ENCODE data around the gene KRTAP9-3.
"Not testable (repeated sequence)": the region's sequence is repeated elsewhere in the genome, so short reads cannot be mapped to it uniquely, and the experiment has no call there.

KRTAP9-3 gene, protein sequence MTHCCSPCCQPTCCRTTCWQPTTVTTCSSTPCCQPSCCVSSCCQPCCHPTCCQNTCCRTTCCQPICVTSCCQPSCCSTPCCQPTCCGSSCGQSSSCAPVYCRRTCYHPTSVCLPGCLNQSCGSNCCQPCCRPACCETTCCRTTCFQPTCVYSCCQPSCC

DNA sequence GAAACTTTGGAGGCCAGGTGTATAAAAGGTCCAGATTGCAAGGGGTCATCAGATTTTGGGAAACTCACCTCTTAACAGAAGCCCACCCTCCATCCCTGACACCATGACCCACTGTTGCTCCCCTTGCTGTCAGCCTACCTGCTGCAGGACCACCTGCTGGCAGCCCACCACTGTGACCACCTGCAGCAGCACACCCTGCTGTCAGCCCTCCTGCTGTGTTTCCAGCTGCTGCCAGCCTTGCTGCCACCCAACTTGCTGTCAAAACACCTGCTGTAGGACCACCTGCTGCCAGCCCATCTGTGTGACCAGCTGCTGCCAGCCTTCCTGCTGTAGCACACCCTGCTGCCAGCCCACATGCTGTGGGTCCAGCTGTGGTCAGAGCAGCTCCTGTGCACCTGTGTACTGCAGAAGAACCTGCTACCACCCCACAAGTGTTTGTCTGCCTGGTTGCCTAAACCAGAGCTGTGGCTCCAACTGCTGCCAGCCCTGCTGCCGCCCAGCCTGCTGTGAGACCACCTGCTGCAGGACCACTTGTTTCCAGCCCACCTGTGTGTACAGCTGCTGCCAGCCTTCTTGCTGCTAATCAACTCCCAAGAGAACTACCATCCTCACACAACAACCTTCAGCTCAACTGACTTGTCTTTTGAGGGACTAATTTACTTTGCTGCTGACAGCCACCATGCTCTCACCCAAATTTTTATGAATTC lies at the start of gene KRTAP9-3:
Gene KRTAP9-3 (plus strand): TSS at position 51 of the 707 bp plus-strand sequence. CDS start 53 bp downstream, at position 104.
- not testable (repeated sequence) for DNase-seq

GRCh38 chr17:41184480-41184961 lies 47.7 kb upstream of the KRTAP9-3 start, which contains the start of gene KRTAP4-1:
TSS of gene KRTAP4-1 (minus strand) at chr17:41184911. CDS start at chr17:41184854, 57 bp downstream.
- DNase-seq: no peak

GRCh38 chr17:41185001-41185400 lies 47.2 kb upstream of the KRTAP9-3 start:
- DNase-seq: no peak

DNA sequence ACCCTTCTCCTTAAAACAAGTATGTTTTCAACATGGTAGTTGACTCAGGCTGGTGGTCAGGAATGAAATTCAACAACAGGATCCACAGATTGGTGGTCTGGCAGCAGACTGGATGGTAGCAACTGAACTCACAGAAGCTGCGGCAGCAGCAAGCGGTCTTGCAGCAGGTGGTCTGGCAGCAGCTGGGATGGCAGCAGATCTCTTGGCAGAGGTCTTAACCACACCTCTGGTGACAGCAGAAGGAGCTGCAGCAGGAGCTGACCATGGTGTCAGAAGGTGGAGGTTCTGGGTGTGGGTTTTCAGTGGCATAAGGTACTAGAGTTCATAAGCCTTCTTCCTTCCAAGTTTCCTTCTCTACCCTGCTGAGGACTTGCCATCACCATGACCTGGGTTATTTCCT lies 45.4 kb upstream of the KRTAP9-3 start:
- DNase-seq: no peak

DNA sequence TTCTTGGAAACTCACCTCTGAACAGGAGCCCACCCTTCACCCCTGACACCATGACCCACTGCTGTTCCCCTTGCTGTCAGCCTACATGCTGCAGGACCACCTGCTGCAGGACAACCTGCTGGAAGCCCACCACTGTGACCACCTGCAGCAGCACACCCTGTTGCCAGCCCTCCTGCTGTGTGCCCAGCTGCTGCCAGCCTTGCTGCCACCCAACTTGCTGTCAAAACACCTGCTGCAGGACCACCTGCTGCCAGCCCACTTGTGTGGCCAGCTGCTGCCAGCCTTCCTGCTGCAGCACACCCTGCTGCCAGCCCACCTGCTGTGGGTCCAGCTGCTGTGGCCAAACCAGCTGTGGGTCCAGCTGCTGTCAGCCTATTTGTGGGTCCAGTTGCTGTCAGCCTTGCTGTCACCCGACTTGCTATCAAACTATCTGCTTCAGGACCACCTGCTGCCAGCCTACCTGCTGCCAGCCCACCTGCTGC lies 42.4 kb upstream of the KRTAP9-3 start, which contains the start of gene KRTAP9-1:
Gene KRTAP9-1 (plus strand): TSS at position 51 of the 482 bp plus-strand sequence. CDS start 0 bp downstream, at position 51.
- DNase-seq: not testable (repeated sequence)

DNA sequence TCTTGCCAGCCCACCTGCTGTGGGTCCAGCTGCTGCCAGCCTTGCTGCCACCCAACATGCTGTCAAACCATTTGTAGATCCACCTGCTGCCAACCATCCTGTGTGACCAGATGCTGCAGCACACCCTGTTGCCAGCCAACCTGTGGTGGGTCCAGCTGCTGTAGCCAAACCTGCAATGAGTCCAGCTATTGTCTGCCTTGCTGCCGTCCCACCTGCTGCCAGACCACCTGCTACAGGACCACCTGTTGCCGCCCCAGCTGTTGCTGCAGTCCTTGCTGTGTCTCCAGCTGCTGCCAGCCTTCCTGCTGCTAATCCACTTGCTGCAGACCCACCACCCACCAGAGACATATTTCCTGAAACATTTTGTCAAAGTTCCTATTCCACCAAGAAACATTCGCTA lies 41.9 kb upstream of the KRTAP9-3 start:
- DNase-seq: no peak

DNA sequence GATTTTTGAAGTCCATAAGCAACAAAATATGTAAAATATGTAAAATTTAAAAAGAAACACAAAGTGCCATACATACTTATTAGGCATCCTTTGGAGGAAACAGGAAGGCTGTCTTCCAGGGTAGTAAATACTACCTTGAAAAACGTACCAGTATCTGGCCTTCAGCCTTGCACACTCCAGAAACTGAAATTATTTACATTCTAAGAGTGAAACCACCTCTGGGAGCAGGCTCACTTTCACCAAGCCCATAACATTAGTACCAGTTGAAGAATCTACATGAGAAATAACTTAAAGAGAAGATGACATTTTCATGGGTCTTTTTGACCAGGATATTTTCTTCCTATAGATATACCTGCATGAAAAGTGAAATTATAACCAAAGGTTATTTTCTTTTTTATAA lies 36.2 kb upstream of the KRTAP9-3 start:
- DNase-seq: no peak

DNA sequence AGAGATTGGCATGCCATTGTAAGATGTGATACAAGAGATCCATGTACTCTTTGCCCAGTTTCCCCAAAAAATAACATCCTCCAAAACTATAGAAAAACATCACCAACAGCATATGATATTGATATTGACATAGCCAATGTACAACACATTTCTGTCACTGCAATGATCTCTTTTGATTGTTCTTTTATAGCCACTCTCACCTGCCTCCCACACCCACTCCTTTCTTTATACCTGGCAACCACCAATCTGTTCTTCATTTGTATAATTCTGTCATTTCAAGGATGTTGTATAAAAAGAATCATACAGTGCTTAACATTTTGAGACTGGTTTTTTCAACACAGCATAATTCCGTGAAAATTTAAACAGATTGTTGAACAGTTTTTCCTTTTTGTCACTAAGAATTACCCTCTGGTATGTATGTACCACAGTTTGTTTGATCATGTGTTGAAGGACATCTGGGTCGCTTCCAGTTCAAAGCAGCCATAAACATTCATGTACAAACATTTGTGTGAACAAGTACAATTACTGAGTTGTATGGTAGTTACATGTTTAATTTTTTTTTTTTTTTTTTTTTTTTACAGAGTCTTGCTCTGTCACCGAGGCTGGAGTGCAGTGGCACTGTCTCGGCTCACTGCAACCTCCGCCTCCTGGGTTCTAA lies 32.7 kb upstream of the KRTAP9-3 start:
- DNase-seq: no peak

GRCh38 chr17:41211845-41212466 lies 20.3 kb upstream of the KRTAP9-3 start:
- no peak for DNase-seq

DNA sequence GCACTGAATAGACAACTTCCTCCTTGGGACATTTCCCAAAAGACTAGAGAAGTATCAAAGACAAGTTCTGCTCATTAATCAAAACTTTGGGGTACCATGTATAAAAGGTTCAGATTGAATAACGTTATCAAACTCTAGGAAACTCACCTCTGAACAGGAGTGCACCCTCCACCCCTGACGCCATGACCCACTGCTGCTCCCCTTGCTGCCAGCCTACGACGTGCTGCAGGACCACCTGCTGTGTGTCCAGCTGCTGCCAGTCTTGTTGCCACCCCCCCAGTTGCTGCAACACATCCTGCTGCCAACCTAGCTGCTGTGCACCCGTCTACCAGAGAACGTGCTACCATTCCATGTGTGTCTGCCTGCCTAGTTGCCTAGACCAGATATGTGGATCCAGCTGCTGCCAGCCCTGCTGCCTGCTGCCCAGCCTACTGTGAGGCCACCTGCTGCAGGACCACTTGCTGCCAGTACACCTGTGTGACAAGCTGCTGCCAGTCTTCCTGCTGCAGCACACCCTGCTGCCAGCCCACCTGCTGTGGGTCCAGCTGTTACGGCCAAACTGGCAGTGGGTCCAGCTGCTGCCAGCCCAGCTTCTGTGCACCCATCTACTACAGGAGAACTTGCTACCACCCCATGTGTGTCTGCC lies 19.6 kb upstream of the KRTAP9-3 start:
- DNase-seq: no peak

DNA sequence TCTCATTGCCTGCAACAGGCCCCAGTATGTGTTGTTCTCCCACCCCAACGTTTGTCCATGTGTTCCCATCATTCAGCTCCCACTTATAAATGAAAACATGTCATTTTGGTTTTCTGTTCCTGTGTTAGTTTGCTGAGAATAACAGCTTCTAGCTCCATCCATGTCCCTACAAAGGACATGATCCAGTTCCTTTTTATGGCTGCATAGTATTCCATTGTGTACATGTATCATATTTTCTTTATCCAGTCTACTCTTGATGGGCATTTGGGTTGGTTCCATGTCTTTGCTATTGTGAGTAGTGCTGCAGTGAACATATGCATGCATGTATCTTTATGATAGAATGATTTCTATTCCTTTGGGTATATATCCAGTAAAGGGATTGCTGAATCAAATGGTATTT lies 16.6 kb upstream of the KRTAP9-3 start:
- DNase-seq: no peak

- DNase-seq: no peak
These were observed 8.4 kb upstream of the KRTAP9-3 start for GRCh38 chr17:41223821-41224220.

GRCh38 chr17:41226051-41226450 lies 6.2 kb upstream of the KRTAP9-3 start:
- no peak for DNase-seq

DNA sequence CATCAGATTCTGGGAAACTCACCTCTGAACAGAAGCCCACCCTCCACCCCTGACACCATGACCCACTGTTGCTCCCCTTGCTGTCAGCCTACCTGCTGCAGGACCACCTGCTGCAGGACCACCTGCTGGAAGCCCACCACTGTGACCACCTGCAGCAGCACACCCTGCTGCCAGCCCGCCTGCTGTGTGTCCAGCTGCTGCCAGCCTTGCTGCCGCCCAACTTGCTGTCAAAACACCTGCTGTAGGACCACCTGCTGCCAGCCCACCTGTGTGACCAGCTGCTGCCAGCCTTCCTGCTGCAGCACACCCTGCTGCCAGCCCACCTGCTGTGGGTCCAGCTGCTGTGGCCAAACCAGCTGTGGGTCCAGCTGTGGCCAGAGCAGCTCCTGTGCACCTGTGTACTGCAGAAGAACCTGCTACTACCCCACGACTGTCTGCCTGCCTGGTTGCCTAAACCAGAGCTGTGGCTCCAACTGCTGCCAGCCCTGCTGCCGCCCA lies 5.6 kb upstream of the KRTAP9-3 start, which contains the start of gene KRTAP9-2:
Gene KRTAP9-2 (plus strand): TSS at position 51 of the 498 bp plus-strand sequence. CDS start 7 bp downstream, at position 58.
- not testable (repeated sequence) for DNase-seq

DNA sequence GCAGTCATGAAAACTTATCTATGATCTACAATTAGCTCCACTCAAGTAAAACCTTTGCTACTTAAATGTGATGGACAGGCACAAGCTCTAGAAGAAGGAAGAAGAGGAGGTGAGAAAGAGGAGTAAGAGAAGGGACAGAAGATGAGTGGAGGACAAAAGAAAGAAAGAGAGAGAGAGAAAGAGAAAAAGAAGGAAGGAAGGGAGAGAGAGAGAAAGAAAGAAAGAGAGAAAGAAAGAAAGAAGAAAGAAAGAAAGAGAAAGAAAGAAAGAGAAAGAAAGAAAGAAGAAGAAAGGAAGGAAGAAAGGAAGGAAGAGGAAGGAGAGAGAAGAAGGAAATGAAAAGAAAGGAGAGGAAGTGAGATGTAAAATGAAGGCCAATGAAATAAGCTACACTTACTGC lies 2.2 kb upstream of the KRTAP9-3 start:
- no peak for DNase-seq

GRCh38 chr17:41231731-41232130 lies 518 bp upstream of the KRTAP9-3 start:
- no peak for DNase-seq

DNA sequence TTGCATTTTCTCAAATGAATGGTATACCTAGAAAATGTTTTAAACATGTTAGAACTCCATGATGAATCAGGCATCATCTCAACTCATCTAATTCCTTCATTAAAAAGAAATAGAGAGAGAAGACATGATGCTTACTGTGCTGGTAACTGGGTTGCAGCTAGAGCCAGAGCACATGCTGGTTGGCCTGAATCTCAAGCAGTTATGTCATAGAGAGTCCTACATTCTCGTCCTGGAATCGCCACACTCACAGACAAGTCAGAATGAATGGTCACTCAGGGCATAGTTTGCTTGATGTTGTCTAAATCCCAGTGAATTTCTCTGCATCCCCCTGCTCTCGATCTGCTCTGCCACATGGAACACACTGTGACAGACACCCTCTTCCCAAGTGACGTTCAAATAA lies 4.9 kb downstream of the KRTAP9-3 start:
- DNase-seq: not testable (repeated sequence)

DNA sequence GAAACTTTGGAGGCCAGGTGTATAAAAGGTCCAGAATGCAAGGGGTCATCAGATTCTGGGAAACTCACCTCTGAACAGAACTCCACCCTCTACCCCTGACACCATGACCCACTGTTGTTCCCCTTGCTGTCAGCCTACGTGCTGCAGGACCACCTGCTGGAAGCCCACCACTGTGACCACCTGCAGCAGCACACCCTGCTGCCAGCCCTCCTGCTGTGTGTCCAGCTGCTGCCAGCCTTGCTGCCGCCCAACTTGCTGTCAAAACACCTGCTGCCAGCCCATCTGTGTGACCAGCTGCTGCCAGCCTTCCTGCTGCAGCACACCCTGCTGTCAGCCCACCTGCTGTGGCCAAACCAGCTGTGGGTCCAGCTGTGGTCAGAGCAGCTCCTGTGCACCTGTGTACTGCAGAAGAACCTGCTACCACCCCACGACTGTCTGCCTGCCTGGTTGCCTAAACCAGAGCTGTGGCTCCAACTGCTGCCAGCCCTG lies 5.7 kb downstream of the KRTAP9-3 start, which contains the start of gene KRTAP9-8:
Gene KRTAP9-8 (plus strand): TSS at position 51 of the 489 bp plus-strand sequence. CDS start 53 bp downstream, at position 104.
- DNase-seq: not testable (repeated sequence)

DNA sequence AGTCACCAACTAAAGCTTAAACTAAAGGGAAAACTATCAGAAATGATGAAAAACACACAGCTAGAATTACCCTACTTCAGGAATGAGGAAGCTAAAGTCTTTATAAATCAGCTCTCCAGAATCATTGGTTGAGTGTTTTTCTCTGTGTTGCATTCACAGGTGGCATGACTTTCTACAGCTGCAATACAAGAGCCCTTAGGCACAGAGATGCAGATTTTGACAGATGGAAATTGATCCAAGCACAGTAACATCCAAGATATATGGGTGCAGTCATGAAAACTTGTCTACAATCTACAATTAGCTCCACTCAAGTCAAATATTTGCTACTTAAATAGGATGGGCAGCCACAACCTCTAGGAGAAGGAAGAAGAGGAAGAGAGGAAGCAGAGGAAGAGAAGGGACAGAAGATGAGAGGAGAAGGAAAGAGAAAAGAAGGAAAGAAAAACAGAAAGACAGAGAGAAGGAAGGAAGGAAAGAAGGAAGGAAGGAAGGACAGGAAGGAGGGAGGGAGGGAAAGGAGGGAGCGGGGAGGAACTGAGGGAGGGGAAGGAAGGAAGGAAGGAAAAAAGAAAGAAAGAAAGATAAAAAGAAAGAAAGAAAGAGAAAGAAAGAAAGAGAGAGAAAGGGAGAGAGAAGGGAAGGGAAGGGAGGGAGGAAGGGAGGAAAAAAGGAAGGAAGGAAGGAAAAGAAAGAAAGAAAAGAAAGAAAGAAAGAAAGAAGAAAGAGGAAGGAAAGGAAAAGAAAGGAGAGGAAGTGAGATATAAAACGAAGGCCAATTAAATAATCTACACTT lies 14.9 kb downstream of the KRTAP9-3 start:
- not testable (repeated sequence) for DNase-seq

DNA sequence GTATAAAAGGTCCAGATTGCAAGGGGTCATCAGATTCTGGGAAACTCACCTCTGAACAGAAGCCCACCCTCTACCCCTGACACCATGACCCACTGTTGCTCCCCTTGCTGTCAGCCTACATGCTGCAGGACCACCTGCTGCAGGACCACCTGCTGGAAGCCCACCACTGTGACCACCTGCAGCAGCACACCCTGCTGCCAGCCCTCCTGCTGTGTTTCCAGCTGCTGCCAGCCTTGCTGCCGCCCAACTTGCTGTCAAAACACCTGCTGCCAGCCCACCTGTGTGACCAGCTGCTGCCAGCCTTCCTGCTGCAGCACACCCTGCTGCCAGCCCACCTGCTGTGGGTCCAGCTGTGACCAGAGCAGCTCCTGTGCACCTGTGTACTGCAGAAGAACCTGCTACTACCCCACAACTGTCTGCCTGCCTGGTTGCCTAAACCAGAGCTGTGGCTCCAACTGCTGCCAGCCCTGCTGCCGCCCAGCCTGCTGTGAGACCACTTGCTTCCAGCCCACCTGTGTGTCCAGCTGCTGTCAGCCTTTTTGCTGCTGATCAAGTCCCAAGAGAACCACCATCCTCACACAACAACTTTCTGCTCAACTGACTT lies 17.5 kb downstream of the KRTAP9-3 start, which contains the start of gene KRTAP9-4:
Gene KRTAP9-4 (plus strand): TSS at position 51 of the 604 bp plus-strand sequence. CDS start 34 bp downstream, at position 85.
- not testable (repeated sequence) for DNase-seq
